ENCODE data around the gene TNFRSF4. TPM values are rescaled to one million over a fixed set of nuclear protein-coding genes. Genes with fewer than 3 reads are reported as not detected.

TNFRSF4 gene
- total RNA-seq, 2 experiments from 2014 or later: 27.6 to 28.6 TPM

GRCh38 chr1:1245178-1245816, 31.3 kb upstream of the TNFRSF4 start:
- Histone ChIP-seq H3K9me3 (ENCODE audit: control insufficient read depth in 1 of 2, insufficient read depth in 1 of 2, low read length in 2 of 2) (peaks cover 0 to 18% of the 10 kb centered on the region in 2 experiments), H3K4me3 (ENCODE audit: low read length) (no peak overlapping the region), H3K27ac (ENCODE audit: low read depth in 1 of 2, low read length in 2 of 2) (no peak overlapping the region), H3K27me3 (ENCODE audit: control insufficient read depth in 1 of 2, insufficient read depth in 2 of 2, low read length in 2 of 2) (peaks cover 11 to 17% of the 10 kb centered on the region in 2 experiments), H3K4me1 (ENCODE audit: insufficient read depth, low read length) (peaks cover 10% of the 10 kb centered on the region), H3K36me3 (ENCODE audit: insufficient read depth, low read length) (no peaks in the 10 kb centered on the region)
- ATAC-seq (ENCODE audit: poor library complexity) (no peak), DNase-seq (no peak)
- H3K27ac Mint-ChIP-seq: no peak overlapping the region
- H3K9me3 Mint-ChIP-seq: no peaks in the 10 kb centered on the region
- no peaks in the 10 kb centered on the region for H3K36me3 Mint-ChIP-seq (ENCODE audit: low read depth)
- intact Hi-C loops (cut with DNase I, micrococcal nuclease): no loop called here
- no peaks in the 10 kb centered on the region for H3K4me1 Mint-ChIP-seq (ENCODE audit: low read depth)
- TF ChIP-seq, protein P1, sequence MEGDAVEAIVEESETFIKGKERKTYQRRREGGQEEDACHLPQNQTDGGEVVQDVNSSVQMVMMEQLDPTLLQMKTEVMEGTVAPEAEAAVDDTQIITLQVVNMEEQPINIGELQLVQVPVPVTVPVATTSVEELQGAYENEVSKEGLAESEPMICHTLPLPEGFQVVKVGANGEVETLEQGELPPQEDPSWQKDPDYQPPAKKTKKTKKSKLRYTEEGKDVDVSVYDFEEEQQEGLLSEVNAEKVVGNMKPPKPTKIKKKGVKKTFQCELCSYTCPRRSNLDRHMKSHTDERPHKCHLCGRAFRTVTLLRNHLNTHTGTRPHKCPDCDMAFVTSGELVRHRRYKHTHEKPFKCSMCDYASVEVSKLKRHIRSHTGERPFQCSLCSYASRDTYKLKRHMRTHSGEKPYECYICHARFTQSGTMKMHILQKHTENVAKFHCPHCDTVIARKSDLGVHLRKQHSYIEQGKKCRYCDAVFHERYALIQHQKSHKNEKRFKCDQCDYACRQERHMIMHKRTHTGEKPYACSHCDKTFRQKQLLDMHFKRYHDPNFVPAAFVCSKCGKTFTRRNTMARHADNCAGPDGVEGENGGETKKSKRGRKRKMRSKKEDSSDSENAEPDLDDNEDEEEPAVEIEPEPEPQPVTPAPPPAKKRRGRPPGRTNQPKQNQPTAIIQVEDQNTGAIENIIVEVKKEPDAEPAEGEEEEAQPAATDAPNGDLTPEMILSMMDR (IDR thresholded peaks at IDR 0.05): no peak
- no peak overlapping the region for H3K4me3 Mint-ChIP-seq
- ChIA-PET CTCF (no interaction called here), POLR2A (no interaction called here)
- no peaks in the 10 kb centered on the region for H3K27me3 Mint-ChIP-seq

- Histone ChIP-seq H3K4me3 (ENCODE audit: low read length) (no peak overlapping the region), H3K27me3 (ENCODE audit: control insufficient read depth in 1 of 2, insufficient read depth in 2 of 2, low read length in 2 of 2) (peaks cover 12 to 25% of the 10 kb centered on the region in 2 experiments), H3K36me3 (ENCODE audit: insufficient read depth, low read length) (no peaks in the 10 kb centered on the region), H3K9me3 (ENCODE audit: control insufficient read depth in 1 of 2, insufficient read depth in 1 of 2, low read length in 2 of 2) (peaks cover 0 to 18% of the 10 kb centered on the region in 2 experiments), H3K27ac (ENCODE audit: low read depth in 1 of 2, low read length in 2 of 2) (no peak overlapping the region), H3K4me1 (ENCODE audit: insufficient read depth, low read length) (peaks cover 5% of the 10 kb centered on the region)
- intact Hi-C loops (cut with DNase I, micrococcal nuclease): no loop called here
- DNase-seq: no peak
- H3K36me3 Mint-ChIP-seq (ENCODE audit: low read depth): no peaks in the 10 kb centered on the region
- no peaks in the 10 kb centered on the region for H3K27me3 Mint-ChIP-seq
- no peak for ATAC-seq (ENCODE audit: poor library complexity)
- no peaks in the 10 kb centered on the region for H3K4me1 Mint-ChIP-seq (ENCODE audit: low read depth)
- ChIA-PET CTCF (no interaction called here), POLR2A (no interaction called here)
- no peaks in the 10 kb centered on the region for H3K9me3 Mint-ChIP-seq
- TF ChIP-seq, protein P1 (IDR thresholded peaks at IDR 0.05): no peak
- H3K27ac Mint-ChIP-seq: no peak overlapping the region
- no peak overlapping the region for H3K4me3 Mint-ChIP-seq
Measured at GRCh38 chr1:1244192-1244811, 30.3 kb upstream of the TNFRSF4 start.

DNA sequence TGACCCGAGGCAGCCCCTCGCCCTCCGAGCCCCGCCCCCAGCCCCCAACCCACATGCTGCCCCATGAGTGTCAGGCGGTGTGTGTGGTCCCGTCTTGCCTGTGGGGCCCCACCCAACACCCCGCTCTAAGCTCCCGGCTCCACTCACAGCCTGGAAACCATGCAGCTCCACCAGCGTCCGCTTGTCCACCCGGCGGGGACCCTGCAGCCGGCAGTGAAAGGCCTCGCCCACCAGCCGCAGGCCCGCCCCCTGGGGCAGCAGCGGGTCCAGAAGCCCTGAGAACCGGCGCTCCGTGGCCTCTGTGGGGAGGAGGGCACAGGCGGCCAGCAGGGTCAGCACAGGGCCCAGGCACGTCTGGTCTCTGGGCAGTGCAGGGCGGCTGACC, 29.8 kb upstream of the TNFRSF4 start:
- Histone ChIP-seq H3K27me3 (ENCODE audit: control insufficient read depth in 1 of 2, insufficient read depth in 2 of 2, low read length in 2 of 2) (peaks cover 12 to 25% of the 10 kb centered on the region in 2 experiments), H3K4me3 (ENCODE audit: low read length) (no peak overlapping the region), H3K9me3 (ENCODE audit: control insufficient read depth in 1 of 2, insufficient read depth in 1 of 2, low read length in 2 of 2) (peaks cover 0 to 18% of the 10 kb centered on the region in 2 experiments), H3K4me1 (ENCODE audit: insufficient read depth, low read length) (peaks cover 5% of the 10 kb centered on the region), H3K27ac (ENCODE audit: low read depth in 1 of 2, low read length in 2 of 2) (no peak overlapping the region), H3K36me3 (ENCODE audit: insufficient read depth, low read length) (no peaks in the 10 kb centered on the region)
- DNase-seq (no peak), ATAC-seq (ENCODE audit: poor library complexity) (no peak)
- Mint-ChIP-seq H3K4me3 (no peak overlapping the region), H3K4me1 (ENCODE audit: low read depth) (no peaks in the 10 kb centered on the region), H3K36me3 (ENCODE audit: low read depth) (no peaks in the 10 kb centered on the region), H3K9me3 (no peaks in the 10 kb centered on the region), H3K27ac (no peak overlapping the region), H3K27me3 (no peaks in the 10 kb centered on the region)
- TF ChIP-seq, protein P1 (IDR thresholded peaks at IDR 0.05): no peak
- ChIA-PET CTCF (no interaction called here), POLR2A (no interaction called here)
- intact Hi-C loops (cut with DNase I, micrococcal nuclease): no loop called here

All from CD4-positive, alpha-beta T cell (primary cell).